Activated T-cell treated with anti-CD3 and anti-CD28 coated beads, Interleukin-2, amount 50 U/mL, for 48 hours (primary cell): ENCODE results near the gene SMG6.
"Not testable (repeated sequence)": the region's sequence is repeated elsewhere in the genome, so short reads cannot be mapped to it uniquely, and the experiment has no call there.

Source experiments
- DNase-seq, 2 experiments: peaks; one replicate each; pipeline ENCODE4 v3.0.0-alpha.2; 2020

Gene SMG6

DNA sequence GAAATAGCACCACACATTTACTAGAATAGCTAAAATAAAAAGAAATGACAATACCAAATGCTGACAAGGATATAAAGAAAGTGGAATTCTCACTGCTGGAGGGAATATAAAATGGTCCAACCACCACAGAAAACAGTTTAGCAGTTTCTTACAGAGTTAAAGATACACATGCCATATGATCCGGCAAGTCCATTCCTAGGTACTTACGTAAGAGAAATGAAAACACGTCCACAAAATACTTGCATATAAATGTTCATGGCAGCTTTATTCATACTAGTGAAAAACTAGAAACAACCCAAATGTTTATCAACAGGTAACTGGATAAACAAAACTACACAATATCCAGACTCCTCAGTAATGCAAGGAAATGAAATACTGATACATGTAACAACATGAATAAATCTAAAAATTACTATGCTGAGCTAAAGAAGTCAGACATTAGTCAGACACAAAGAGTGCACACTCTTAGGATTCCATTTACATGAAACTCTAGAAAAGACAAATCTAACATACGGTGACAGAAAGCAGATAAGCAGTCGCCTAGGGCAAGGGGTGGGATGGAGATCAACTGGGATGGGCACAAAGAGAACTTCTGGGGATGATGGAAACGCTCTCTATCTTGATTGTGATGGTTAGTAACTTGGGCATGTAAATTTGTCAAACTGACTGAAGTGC lies 76.4 kb downstream of the SMG6 start:
- DNase-seq = no peak

DNA sequence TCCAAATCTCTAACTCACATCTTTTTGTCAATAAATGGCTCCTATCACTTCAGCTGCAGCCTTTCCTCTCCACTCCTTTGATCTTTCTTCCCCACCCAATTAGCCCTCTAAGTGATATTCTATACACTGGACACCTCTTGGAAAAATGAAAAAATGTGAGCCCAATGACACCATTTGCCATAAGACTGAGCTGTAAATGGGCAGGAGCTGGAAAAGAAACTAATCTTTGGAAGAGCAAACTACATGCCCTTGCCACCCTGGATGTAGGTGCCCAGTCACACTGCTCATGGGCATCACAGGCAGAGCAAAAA lies 80.0 kb downstream of the SMG6 start:
- no peak for DNase-seq

DNA sequence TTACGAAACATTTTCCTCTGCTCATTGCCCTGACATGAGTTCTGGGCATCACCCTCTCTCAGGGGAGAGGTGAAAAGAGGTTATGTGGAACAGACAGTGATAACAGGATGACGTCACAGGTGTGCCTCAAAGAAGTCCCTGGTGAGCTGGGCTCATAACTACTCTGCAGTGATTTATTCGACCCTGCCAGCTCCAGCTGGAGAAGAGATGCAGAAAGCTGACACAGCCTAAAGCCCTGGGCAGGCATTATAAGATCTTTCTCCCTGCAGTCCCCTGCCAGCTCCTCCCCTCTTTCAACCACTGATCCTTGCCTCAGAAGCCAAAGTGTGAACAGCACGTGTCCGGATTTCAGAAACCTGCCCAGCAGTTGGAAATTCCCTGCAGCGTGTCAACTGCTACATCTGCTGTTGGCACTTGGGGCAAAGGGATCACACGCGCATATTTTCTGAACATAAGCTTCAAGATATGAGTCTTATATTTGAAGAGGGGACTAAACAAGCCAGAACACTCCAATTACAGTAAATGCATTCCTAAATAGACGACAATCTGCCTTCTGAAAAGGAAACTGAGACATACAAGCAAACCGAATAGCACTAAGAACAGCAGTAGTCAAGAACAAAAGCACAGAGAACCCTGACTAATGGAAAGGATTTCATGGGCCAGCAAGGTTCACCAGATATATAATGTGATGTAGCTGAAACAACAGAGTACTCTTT lies 80.5 kb downstream of the SMG6 start:
- peak; percentile 60 to 65 for DNase-seq

DNA sequence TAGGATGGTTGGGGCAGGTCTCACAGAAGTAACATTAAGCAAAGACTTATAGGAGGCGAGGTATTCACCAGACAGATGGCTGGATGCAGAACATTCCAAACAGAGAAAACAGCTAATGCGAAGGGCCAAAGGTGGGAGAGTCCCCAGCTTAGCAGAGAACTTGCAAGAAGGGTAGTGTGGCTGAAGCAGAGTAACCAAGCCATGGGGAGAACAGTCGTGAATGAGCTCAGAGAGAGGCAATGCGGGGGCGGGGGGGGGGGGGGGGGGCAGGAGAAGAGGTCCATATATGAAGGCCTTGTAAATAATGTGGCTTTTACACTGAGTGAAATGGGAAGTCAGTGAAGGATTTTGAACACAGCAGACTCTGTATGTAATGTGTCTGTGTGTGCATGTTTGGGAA lies 81.3 kb downstream of the SMG6 start:
- DNase-seq = no peak

DNA sequence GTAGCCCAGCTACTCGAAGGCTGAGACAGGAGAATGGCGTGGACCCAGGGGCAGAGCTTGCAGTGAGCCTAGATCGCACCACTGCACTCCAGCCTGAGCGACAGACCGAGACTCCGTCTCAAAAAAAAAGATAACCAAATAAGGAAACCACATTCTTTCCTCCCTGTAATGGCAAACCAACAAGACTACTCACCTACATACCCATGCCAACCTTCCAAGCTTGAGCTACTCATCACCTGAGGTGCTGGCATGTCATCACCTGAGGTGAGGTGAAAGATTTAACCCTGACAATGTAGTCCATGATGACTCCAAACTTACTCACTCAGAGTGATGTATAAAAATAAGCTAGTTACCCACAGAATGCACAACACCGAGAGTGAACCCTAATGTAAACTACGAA lies 85.2 kb downstream of the SMG6 start:
- no peak for DNase-seq

DNA sequence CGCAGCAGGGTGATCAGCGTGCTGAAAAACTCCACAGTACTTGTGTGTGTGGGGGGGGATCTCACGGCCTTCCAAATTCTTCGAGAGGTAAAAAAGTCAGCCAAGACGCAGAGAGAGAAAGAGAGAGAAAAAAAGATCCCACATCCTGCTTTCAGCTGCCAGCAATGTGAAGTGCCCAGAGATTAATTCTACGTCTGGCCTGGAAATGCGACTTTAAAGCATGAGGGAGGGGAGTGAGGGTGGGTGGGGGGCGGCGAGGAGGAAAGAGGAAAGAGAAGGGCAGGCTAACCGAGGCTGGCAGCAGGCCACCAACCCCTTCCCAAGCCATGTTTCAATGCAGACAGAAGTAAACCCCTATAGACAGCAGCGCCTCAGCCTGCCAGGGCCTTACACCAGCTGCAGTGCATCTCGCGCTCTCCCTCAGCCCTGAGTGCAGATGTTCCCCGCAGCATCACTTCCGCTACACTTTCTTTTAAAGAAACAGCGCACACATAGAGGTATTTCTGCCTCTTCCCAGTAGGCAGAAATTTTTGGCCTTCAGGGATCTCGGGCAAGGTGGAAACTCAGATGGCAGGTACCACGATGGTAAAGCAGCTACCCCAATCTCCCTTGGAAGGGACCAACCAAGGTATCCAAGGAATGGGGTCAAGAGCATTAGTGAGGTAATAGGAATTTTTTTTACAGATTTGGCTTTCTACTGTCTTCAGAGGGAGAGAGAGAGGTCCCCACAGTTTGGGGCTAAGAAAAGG lies 87.8 kb downstream of the SMG6 start:
- peak; percentile 72 to 76 for DNase-seq

DNA sequence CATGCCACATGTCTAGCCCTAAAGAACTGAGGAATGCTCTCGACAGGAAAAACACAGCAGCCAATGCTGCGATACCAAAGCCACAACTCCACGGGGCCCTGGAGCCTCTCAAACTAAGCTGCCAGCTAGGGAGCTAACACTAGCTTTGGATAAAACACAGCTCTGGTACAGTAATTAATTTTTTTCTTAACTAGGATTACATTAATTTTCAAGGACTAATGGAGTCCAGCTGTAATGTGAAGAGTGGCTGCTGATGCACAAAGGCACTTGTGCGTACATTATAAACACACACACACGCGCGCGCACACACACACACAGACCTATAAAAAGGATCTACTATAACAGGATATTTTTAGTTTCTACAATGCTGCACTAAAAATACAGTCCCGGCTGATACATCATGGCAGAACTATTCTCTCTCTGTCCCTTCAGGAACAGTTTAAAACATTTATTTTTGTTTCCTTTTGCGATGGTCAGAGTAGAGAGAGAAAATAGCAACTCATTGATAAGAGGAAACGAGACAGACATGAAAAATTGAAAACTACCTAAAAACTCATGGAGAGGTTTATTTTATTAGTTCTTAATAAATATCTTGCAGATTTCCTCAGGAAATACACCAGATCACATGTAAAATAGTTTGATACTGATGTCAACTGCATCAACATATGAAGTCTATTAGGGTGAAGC lies 88.5 kb downstream of the SMG6 start:
- DNase-seq = no peak

DNA sequence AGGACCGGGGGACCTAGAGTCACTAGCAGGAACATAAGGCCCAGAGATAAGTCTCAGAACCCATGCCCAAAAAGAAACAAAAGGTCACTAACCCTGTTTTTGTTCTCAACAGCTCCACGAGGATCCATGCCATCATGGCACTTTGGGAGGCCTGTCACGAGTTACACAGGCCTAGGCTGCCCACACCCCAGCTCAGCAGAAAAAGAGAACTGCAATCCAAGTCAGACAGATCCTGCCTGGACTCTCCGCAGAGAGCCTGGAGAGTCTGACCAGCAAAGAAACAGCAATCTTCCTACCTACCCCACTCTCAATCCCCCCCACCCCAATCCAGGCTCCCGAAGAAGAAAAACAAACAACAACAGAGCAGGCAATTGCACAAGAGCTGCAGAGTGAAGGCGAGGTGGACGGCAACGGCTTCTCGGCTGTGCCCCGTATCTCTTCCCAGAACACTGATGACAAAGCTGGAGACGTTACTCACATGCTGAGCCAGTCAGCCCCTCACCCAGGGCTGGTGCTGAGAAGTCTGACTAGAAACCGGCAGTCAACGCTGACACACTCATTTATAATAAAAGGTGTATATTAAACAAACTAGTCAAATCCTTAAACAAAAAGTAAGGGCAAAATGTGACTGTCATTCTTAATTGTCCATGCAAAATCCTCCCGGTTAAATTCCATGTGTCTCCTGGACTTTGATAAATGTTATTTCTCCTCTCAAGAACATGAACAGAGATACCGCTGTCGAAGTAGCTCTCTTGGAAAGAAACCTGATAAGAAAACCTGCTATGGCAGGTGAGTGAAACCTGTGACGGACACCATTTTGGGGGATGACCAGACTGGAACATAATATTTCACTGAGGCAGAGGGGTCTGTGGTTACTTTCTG lies 89.3 kb downstream of the SMG6 start:
- peak; percentile 38 to 51 for DNase-seq

DNA sequence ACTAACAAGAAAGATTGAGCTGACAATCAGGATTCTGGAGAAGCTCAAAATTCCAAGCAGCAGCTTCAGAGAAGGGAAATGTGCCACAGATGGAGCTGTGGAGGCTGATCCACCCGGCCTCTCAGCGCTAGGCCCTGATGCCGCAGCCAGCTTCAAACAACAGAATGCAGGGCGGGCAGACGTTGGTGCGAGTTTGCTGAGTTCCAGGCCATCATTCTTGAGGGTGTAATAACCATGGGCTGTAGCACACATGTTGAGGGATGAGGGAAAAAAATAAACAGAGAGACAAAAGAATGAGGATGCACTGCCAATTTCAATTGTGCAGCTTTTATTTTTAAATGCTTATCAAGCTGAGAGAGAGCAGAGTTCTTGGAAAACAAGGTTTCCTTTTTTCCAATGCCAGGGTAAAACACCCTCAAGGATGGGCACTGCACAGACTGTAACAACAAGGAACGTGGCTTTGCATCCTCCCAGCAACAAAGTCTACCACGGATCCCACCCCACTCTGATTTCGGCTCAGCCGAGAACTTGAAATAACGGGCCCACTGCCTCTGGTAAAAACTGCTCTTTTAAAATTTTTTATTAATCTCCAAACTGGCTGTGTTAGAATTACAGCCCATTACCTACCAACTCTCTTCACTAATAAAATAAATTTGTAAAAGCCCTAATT lies 90.2 kb downstream of the SMG6 start:
- no peak for DNase-seq

DNA sequence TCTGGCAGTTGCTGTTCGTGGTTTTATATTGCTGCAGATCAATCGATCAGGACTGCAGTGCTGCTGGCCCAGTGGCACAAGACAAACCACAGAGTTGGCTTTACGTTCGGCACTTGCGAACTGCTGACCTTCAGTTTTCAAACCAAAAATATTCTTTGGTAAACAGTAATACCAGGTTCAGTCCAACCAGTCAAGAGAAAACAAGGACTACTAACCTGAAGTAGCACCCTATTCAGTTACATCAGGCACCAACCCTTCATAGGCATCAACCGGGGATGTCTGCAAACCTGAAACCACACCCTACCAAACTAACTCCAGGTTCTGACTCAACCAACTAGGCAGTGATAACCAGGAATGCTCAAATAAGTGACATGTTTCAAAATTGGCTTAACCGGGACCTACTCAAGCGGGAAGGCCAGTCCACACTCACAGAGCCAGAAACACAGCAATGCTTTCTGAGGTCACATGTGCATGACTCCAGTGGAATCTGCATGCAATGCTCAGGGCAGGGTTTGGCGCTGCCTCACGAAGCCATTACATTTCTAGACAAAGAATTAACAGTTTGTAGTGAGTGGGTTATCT lies 91.1 kb downstream of the SMG6 start:
- no peak for DNase-seq

DNA sequence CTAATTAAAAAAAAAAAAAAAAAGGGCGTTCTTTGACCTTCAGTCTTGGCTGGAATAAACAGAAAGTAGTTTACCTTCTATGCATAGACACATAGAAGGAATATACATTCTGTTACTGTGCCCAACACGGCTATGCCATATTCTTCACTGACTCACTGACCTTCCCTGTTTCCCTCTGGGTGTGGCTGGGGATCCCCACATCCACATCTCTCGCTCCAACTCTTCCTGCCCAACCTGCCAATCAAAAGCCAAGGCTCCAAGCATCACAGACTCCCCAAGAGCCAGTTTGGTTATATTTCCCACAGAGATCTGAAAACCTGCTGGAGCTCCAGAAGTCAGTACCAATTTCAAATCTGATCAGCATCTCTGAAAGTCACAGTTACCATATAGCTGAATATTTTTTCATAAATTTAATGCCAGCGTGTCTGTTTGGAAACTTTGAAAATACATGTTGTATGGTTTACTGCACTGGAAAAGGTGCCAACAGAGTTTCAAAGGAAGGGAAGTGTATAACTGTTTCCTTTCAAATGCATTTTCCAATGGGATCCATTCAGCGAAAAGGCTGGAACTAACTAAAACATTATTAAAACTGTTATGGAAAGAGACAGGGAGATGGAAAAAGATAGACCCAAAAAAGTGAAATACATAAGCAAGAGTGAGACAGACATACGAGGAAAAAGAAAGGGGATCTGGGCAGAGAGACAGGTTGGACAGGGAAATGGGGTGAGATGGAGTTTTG lies 91.8 kb downstream of the SMG6 start:
- DNase-seq = no peak

DNA sequence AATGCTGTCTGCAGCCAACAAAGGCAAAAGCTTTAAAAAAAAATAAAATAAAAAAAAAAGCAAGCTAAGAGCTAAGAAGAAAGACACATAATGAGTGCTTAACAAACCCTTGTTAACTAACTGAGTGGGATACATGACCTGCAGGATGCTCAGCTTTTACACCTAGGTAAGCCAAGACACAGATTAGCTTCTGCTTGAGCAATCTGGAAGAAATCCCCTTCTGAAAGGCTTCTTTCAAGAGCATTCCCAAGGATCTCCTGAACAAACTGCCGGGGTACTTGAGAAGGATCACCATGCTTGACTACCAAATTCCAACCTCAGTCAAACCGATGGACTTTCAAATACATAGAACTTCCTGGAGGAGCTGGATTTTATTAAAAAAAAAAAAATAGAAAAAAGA lies 92.9 kb downstream of the SMG6 start:
- no peak for DNase-seq

DNA sequence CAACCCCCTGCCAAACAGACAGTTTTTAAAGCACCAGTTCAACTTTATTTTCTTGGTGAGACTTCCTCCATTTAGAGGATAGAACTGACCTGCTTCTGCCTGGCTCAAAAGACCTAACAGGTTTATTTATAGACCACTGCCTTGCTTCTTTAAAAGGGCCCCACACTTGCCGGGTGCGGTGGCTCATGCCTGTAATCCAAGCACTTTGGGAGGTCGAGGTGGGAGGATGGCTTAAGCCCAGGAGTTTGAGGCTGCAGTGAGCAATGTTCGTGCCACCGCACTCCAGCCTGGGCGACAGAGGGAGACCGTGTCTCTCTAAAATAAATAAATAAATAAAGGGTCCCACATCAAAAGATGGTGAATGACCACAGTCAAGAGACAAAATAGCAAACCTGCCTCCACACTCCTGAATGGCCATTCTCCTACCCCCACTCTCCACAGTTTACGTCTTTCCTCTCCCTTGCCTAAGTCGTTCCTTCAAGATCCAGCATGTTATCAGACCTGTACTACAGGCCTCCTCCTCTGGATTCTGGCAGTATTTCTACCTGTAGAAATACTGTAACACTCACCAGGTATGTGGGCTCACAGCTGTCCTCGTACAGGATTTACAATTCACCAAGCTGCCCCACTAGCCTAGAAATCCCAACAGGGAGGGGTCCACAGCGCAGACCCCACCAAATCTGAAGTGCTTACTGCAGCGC lies 95.6 kb downstream of the SMG6 start:
- no peak for DNase-seq

DNA sequence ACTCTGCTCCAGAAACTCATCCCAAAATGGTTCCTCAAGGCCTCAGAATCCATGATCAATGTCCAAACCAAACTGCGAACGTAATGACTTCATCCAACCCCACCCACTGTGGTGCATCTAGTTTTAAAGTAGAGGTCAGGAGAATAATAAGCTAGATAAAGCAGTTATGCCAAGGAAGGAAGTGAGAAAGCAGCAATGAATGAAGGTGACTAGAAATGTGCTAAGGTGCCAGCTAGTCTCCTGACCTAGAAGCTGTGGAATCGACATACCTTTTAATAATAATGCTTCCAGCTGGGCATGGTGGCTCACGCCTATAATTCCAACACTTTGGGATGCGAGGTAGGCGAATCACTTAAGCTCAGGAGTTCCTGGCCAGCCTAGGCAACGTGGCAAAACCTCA lies 99.2 kb downstream of the SMG6 start:
- no peak for DNase-seq

DNA sequence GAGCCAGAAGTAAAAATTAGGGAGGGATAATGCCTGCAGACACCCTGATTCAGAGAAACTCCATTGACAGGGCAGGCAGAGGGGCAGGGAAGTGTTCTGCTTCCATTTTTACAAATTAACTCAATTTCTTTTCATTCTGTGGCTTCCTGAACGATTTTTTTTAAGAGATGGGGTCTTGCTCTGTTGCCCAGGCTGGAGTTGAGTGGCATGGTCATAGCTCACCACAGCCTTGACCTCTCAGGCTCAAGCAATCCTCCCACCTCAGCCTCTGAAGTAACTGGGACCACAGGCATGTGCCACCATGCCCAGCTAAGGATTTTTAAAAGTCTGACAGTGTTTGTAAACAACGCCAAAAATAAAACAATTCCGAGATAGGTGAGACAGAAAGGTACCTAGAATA lies 99.8 kb downstream of the SMG6 start:
- DNase-seq = no peak

DNA sequence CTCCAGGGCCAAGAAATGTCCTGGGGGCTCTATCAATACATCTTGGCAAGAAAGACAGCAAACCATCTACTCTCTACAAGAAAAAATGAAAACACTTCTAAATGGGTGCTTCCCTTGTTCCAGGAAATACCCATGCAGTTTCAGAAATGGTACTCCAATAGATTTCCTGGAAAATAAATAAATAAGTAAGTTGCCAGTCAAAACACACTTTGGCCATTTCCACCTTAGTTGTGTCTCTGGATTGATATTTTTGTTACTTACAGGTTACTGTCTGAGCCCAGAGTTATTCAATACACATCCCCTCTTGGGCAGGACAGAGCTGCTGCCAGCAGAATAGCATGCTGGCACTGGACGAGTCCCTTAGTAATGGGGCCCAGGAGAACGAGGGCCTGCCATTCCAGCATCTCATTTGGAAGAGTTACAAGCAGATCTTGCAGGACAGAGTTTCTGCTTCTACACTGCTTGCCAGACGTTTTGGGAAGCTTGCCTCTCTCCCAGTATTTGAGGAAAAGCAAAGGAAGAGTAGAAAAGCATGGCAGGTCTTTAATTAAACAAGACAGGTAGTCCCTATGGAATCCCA lies 100.5 kb downstream of the SMG6 start:
- no peak for DNase-seq

DNA sequence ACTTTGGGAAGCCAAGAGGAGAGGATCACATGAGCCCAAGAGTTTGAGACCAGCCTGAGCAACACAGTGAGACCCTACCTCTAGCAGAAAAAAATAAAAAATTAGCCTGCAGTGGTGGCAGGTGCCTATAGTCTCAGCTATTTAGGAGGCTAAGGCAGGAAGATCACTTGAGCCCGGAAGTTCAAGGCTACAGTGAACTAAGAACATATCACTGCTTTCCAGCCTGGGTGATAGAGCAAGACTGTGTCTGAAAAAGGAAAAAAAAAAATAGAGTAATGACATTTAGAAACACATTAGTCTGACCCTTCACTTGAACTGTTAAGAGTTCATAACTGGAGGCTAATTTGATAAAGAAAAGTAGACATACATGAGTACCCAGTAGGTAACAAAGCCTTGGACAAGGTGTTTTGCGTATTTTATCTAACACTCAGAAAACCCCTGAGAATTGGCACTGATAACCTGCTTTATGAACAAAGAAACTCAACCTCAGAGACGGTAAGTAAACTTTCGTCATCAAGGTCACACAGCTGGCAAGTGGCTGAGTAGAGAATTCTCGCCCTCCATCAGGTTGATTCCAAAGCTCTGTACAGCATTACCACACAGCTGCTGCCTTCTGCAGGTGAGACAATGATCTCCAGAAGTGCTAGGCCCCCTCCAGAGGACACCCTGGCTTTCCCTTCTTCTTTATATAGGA lies 101.1 kb downstream of the SMG6 start:
- no peak for DNase-seq

DNA sequence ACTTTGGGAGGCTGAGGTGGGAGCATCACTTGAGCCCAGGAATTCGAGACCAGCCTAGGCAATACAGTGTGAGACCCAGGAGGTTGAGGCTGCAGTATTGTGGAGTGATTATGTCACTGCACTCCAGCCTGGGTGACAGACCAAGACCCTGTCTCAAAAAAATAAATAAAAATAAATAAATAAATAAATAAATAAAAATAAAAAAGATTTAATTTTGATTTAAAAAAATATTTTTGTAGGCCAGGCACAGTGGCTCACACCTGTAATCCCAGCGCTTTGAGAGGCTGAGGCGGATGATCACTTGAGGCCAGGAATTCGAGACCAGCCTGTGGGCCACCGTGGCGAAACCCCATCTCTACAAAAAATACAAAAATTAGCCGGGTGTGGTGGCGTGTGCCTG lies 104.2 kb downstream of the SMG6 start:
- not testable (repeated sequence) for DNase-seq

DNA sequence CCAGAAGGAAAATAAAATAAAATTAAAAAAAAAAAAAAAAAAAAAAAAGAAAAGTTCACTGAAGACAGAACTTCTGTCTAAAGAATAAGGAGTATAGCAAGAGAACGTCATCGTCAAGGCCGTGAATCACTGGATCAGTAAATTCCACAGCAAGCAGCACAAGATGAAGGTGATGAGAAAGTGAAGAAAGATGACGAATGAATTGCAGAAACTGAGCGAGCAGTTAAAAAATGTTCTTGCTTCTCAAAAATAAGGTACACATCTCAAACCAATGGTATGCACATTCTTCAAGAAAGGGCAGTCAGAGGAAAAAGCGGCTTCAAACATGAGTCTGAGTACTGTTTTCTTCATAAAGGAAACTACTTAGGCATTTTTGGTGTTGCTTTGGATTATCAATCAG lies 104.7 kb downstream of the SMG6 start:
- DNase-seq = no peak
